GM19023 (cell line): ENCODE data around the gene RSF1.

Experiments used
- ATAC-seq: cut with Tn5 transposase; IDR thresholded peaks from one replicate; pipeline ENCODE4 v1.9.1; 2021; ENCODE audit warnings: mild to moderate bottlenecking, moderate library complexity; ENCODE audit not compliant: unreplicated experiment

Gene RSF1

GRCh38 chr11:77750394-77751156 is 69.9 kb downstream of the RSF1 start:
- ATAC-seq, result no peak

DNA sequence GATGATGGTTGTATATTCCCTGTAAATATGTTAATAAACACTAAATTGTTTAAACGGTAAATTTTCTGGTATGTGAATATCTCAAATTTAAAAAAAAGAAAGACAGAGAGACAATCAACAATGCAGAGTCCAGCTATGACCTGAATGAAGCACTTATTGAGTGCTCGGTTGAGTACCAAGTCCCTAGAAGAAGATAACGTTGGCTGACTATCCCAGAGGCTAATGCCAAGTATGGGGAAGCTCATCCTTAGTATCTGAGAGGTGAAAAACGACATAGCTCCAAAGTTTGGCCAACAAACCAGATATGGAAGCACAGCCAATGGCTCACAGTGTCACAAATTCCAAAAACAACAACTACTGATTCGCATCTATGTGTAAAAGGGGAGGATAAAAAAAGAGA is 71.3 kb downstream of the RSF1 start:
- no peak for ATAC-seq

GRCh38 chr11:77748266-77748665 is 72.3 kb downstream of the RSF1 start:
- ATAC-seq, result no peak

- ATAC-seq, result no peak
These were observed 73.0 kb downstream of the RSF1 start for GRCh38 chr11:77747381-77747969.

GRCh38 chr11:77736473-77736872 is 84.0 kb downstream of the RSF1 start:
- no peak for ATAC-seq

- no peak for ATAC-seq
These were observed 85.6 kb downstream of the RSF1 start for GRCh38 chr11:77734890-77735289.

GRCh38 chr11:77732143-77732542 is 88.4 kb downstream of the RSF1 start:
- ATAC-seq, result no peak

- ATAC-seq, result no peak
These were observed 89.7 kb downstream of the RSF1 start for GRCh38 chr11:77730789-77731188.

DNA sequence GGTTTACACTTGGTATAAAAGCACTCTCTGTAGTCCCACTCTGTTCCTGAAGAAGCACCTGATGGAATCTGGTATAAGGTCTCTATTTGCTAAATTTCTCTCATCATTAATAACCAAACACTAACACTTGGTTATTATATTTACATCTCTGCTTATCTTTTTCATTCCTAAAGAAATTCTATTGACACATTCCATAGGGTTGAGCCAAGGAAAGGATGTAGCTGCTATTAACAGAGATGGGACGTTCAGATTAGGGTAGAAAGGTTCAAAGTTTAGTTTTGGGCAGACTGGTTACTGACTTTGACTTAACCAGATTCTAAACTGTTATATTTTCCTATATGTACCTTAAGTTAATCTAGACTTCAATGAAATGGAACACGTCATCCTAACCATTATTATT is 91.5 kb downstream of the RSF1 start:
- ATAC-seq, result no peak

- ATAC-seq, result no peak
These were observed 92.2 kb downstream of the RSF1 start for GRCh38 chr11:77728203-77728786.

DNA sequence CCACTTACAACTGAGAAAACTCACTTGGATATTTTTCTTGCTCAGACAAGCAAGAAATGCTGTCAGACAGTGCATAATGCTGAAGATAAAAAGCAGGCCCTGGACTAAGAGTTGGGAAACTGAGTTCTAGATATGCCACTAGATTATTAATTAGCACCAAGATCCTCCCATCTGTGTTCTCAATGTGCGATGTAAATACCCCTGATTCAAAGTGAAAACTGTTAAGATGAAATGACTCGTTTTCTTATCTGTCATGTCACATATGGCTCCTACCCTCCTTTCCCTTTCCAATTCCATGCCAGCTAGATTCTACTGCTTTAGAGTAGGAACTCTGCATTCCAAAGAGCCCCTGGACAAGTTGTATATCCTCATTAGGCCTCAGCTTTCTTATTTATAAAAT is 94.0 kb downstream of the RSF1 start:
- ATAC-seq, result no peak

GRCh38 chr11:77725433-77725832 is 95.1 kb downstream of the RSF1 start:
- no peak for ATAC-seq

DNA sequence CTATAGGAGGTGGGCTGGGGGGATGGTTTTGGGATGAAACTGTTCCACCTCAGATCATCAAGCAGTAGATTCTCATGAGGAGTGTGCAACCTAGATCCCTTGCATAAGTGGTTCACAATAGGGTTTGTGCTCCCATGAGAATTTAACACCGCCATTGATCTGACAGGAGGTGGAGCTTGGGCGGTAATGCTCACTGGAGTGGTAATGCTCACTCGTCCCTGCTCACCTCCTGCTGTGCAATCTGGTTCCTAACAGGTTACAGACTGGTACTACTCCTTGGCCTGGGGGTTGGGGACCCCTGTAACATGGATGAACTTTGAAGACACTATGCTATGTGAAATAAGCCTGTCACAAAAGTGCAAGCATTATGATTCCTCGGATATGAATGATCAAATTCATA is 95.9 kb downstream of the RSF1 start:
- no peak for ATAC-seq

GRCh38 chr11:77723024-77723423 is 97.5 kb downstream of the RSF1 start:
- no peak for ATAC-seq

- ATAC-seq, result no peak
These were observed 110.2 kb downstream of the RSF1 start for GRCh38 chr11:77710358-77710757.

DNA sequence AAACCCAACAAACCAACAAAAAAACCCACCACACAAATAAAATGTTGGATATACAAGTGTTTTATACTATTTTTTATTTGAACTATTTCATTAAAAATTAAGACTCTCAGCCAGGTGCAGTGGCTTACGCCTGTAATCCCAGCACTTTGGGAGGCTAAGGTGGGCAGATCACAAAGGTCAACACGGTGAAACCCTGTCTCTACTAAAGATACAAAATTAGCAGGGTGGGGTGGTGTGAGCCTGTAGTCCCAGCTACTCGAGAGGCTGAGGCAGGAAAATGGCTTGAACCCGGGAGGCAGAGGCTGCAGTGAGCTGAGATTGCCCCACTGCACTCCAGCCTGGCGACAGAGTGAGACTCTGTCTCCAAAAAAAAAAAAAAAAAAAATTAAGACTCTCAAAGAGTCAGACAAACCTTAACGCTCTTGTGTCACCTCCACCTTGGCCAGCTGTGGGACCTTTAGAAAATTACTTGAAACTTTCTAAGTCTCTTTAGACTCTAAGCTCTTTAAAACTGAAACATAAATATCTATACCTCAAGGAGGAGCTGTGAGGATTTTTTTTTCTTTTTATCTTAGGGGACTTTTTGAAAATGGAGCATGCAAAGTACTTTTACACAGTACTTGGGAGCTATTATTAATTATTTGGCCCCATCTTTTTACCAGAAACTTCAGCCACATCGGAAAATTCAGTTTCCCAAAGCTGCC is 114.5 kb downstream of the RSF1 start:
- ATAC-seq, result no peak

DNA sequence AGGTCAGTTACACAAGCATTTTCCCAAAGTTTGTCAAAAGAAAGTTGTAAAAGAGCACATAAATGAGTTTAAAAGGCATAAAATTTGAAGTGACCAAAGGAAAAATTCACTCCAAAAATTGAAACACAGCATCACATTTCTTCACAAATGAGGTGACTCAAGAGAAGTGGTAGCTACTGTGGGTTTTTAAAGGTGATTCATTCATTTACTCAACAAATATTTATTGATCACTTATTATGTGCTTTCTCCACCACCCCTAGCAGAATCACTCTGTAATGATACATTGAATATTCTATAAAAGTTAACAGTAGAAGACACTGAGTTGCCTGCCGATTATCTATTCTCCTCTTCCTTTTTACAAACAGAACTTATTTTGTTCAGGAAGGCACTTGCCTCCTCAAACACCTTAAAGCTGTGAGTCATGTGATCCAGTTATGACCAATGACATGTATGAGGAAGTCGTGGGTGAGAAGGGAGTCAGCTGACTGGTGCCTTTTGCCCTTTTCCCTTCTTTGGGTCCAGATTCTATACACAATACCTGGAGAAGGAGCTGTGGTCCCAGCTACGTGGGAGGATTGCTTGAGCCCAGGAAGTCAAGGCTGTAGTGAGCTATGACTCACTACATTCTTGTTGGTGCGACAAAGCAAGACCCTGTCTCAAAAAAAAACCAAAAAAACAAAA is 115.2 kb downstream of the RSF1 start:
- ATAC-seq, result no peak

GRCh38 chr11:77704029-77704428 is 116.5 kb downstream of the RSF1 start:
- ATAC-seq, result no peak

GRCh38 chr11:77699425-77699824 is 121.1 kb downstream of the RSF1 start:
- ATAC-seq, result no peak

DNA sequence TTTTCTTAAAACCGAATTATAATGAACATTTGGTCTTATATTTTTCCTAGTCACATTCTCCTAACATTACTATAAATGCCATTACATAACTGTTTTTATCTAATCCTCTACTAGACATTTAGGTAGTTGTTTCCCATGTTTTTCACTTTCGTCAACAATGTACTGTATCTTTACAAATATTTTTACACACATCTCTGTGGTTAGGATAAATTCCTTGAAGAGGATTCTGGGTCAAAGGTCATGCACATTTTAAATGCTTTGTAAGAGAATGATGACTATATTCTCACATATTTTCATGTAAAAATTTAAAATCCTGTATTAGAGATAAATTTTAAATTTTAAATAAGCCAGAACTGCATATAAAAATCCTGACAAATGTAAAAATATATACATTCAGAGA is 121.6 kb downstream of the RSF1 start:
- ATAC-seq, result no peak

GRCh38 chr11:77697865-77698264 is 122.7 kb downstream of the RSF1 start:
- no peak for ATAC-seq
